Measurements from ENCODE around the gene PLEKHA5. TPM values are rescaled to one million over a fixed set of nuclear protein-coding genes. Genes with fewer than 3 reads are reported as not detected.

The PLEKHA5 gene
- total RNA-seq (2014; rRNA removed; shearing (Covaris generic)) (81.8 and 82.8 TPM in 2 replicates), polyA plus RNA-seq (2016; fragmentation: Nextera tagmentation; extraction: Ambion mirVana) (79.9 and 112 TPM in 2 replicates)
- long read RNA-seq, partial matches to known transcripts, result 31 of 34 reads
- long read RNA-seq, other reads (novel, unspliced or antisense), result 3 of 34 reads

- Mint-ChIP-seq H3K27me3 (ENCODE audit: insufficient read depth, low read depth, poor library complexity) (peaks cover 9% of the 10 kb centered on the region), H3K27ac (peak within 1 kb of the TSS; percentile 94), H3K36me3 (ENCODE audit: low read depth) (peaks cover 61% of the 10 kb centered on the region), H3K9me3 (peaks cover 25% of the 10 kb centered on the region), H3K4me1 (peaks cover 36% of the 10 kb centered on the region), H3K4me3 (peak within 1 kb of the TSS; percentile 90)
- no peak within 1 kb of the TSS for H2AFZ ChIP-seq
- H3K4me2 ChIP-seq, result peak within 1 kb of the TSS; percentile 79
- H3K4me3 ChIP-seq, result peak within 1 kb of the TSS; percentile 82
- peak within 1 kb of the TSS; percentile 90 for H3K27ac ChIP-seq (ENCODE audit: low read depth)
- H3F3A ChIP-seq (replicated peaks; ENCODE audit: low read depth), result peaks cover 7% of the 10 kb centered on the region; the same call in 1 of the 2 replicates
- peaks cover 27% of the 10 kb centered on the region for H4K20me1 ChIP-seq (replicated peaks; ENCODE audit: insufficient read depth)
- peaks cover 14% of the 10 kb centered on the region; the same call in 1 of the 2 replicates for H3K36me3 ChIP-seq (ENCODE audit: insufficient read depth)
- ATAC-seq (peak; percentile 75), DNase-seq (ENCODE audit: low spot score) (peak; percentile 81)
- no peaks in the 10 kb centered on the region for H3K9me2 ChIP-seq (ENCODE audit: insufficient read depth)
- TF ChIP-seq, protein P1, sequence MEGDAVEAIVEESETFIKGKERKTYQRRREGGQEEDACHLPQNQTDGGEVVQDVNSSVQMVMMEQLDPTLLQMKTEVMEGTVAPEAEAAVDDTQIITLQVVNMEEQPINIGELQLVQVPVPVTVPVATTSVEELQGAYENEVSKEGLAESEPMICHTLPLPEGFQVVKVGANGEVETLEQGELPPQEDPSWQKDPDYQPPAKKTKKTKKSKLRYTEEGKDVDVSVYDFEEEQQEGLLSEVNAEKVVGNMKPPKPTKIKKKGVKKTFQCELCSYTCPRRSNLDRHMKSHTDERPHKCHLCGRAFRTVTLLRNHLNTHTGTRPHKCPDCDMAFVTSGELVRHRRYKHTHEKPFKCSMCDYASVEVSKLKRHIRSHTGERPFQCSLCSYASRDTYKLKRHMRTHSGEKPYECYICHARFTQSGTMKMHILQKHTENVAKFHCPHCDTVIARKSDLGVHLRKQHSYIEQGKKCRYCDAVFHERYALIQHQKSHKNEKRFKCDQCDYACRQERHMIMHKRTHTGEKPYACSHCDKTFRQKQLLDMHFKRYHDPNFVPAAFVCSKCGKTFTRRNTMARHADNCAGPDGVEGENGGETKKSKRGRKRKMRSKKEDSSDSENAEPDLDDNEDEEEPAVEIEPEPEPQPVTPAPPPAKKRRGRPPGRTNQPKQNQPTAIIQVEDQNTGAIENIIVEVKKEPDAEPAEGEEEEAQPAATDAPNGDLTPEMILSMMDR (conservative IDR thresholded peaks at IDR 0.05; ENCODE audit: low read depth in 2 of 2), result peak in 1 of 2 experiments; percentile 52; a peak in 2 of 4 replicates
- no peak for TF ChIP-seq REST (IDR thresholded peaks at IDR 0.05; ENCODE audit: unreplicated experiment)
- TF ChIP-seq POLR2AphosphoS5 (IDR thresholded peaks at IDR 0.05; ENCODE audit: low read depth), result peak; percentile 60
- peaks cover 39% of the 10 kb centered on the region for H3K4me1 ChIP-seq (ENCODE audit: insufficient read depth)
- no peaks in the 10 kb centered on the region for H3K27me3 ChIP-seq (ENCODE audit: insufficient read depth)
- peaks cover 43% of the 10 kb centered on the region for H3K79me2 ChIP-seq (replicated peaks; ENCODE audit: insufficient read depth)
Measured at GRCh38 chr12:19129486-19130223, at the start of gene PLEKHA5. Gene PLEKHA5 (plus strand): TSS chr12:19129733. CDS start chr12:19129800, 67 bp downstream.

GRCh38 chr12:19080918-19081317, 48.6 kb upstream of the PLEKHA5 start:
- no peaks in the 10 kb centered on the region for H3K36me3 Mint-ChIP-seq (ENCODE audit: low read depth)
- ATAC-seq, result no peak
- no peak overlapping the region for H3K27ac ChIP-seq (ENCODE audit: low read depth)
- TF ChIP-seq, protein P2, sequence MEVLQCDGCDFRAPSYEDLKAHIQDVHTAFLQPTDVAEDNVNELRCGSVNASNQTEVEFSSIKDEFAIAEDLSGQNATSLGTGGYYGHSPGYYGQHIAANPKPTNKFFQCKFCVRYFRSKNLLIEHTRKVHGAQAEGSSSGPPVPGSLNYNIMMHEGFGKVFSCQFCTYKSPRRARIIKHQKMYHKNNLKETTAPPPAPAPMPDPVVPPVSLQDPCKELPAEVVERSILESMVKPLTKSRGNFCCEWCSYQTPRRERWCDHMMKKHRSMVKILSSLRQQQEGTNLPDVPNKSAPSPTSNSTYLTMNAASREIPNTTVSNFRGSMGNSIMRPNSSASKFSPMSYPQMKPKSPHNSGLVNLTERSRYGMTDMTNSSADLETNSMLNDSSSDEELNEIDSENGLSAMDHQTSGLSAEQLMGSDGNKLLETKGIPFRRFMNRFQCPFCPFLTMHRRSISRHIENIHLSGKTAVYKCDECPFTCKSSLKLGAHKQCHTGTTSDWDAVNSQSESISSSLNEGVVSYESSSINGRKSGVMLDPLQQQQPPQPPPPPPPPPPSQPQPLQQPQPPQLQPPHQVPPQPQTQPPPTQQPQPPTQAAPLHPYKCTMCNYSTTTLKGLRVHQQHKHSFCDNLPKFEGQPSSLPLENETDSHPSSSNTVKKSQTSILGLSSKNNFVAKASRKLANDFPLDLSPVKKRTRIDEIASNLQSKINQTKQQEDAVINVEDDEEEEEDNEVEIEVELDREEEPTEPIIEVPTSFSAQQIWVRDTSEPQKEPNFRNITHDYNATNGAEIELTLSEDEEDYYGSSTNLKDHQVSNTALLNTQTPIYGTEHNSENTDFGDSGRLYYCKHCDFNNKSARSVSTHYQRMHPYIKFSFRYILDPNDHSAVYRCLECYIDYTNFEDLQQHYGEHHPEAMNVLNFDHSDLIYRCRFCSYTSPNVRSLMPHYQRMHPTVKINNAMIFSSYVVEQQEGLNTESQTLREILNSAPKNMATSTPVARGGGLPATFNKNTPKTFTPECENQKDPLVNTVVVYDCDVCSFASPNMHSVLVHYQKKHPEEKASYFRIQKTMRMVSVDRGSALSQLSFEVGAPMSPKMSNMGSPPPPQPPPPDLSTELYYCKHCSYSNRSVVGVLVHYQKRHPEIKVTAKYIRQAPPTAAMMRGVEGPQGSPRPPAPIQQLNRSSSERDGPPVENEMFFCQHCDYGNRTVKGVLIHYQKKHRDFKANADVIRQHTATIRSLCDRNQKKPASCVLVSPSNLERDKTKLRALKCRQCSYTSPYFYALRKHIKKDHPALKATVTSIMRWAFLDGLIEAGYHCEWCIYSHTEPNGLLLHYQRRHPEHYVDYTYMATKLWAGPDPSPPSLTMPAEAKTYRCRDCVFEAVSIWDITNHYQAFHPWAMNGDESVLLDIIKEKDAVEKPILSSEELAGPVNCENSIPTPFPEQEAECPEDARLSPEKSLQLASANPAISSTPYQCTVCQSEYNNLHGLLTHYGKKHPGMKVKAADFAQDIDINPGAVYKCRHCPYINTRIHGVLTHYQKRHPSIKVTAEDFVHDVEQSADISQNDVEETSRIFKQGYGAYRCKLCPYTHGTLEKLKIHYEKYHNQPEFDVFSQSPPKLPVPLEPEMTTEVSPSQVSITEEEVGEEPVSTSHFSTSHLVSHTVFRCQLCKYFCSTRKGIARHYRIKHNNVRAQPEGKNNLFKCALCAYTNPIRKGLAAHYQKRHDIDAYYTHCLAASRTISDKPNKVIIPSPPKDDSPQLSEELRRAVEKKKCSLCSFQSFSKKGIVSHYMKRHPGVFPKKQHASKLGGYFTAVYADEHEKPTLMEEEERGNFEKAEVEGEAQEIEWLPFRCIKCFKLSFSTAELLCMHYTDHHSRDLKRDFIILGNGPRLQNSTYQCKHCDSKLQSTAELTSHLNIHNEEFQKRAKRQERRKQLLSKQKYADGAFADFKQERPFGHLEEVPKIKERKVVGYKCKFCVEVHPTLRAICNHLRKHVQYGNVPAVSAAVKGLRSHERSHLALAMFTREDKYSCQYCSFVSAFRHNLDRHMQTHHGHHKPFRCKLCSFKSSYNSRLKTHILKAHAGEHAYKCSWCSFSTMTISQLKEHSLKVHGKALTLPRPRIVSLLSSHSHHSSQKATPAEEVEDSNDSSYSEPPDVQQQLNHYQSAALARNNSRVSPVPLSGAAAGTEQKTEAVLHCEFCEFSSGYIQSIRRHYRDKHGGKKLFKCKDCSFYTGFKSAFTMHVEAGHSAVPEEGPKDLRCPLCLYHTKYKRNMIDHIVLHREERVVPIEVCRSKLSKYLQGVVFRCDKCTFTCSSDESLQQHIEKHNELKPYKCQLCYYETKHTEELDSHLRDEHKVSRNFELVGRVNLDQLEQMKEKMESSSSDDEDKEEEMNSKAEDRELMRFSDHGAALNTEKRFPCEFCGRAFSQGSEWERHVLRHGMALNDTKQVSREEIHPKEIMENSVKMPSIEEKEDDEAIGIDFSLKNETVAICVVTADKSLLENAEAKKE (CRISPR knock-in tag; IDR thresholded peaks at IDR 0.05), result no peak
- no peak for TF ChIP-seq ZNF331 (CRISPR knock-in tag; IDR thresholded peaks at IDR 0.05; ENCODE audit: low read depth)
- TF ChIP-seq, protein P3, sequence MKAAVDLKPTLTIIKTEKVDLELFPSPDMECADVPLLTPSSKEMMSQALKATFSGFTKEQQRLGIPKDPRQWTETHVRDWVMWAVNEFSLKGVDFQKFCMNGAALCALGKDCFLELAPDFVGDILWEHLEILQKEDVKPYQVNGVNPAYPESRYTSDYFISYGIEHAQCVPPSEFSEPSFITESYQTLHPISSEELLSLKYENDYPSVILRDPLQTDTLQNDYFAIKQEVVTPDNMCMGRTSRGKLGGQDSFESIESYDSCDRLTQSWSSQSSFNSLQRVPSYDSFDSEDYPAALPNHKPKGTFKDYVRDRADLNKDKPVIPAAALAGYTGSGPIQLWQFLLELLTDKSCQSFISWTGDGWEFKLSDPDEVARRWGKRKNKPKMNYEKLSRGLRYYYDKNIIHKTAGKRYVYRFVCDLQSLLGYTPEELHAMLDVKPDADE (IDR thresholded peaks at IDR 0.05), result no peak

More at GRCh38 chr12:19080918-19081317, 48.6 kb upstream of the PLEKHA5 start:
- Histone ChIP-seq H3F3A (replicated peaks; ENCODE audit: low read depth) (no peaks in the 10 kb centered on the region), H3K4me3 (no peak overlapping the region), H2AFZ (peak overlapping the region; percentile 38; the same call in 1 of the 2 replicates), H3K79me2 (replicated peaks; ENCODE audit: insufficient read depth) (no peaks in the 10 kb centered on the region), H4K20me1 (replicated peaks; ENCODE audit: insufficient read depth) (no peaks in the 10 kb centered on the region), H3K9me2 (ENCODE audit: insufficient read depth) (peaks cover 26% of the 10 kb centered on the region; the same call in 1 of the 2 replicates), H3K4me1 (ENCODE audit: insufficient read depth) (no peaks in the 10 kb centered on the region), H3K4me2 (no peak overlapping the region), H3K36me3 (ENCODE audit: insufficient read depth) (no peaks in the 10 kb centered on the region), H3K27me3 (ENCODE audit: insufficient read depth) (no peaks in the 10 kb centered on the region)
- Mint-ChIP-seq H3K9me3 (no peaks in the 10 kb centered on the region), H3K27ac (no peak overlapping the region), H3K4me3 (no peak overlapping the region), H3K27me3 (ENCODE audit: insufficient read depth, low read depth, poor library complexity) (no peaks in the 10 kb centered on the region), H3K4me1 (no peaks in the 10 kb centered on the region)
- no peak for DNase-seq (ENCODE audit: low spot score)

Data from GM23338 (cell line).